A549 treated with Hydrocortisone at 1 μM for 4 hours (cell line): ENCODE measurements around the gene CDH22. TPM values are rescaled to one million over a fixed set of nuclear protein-coding genes. Genes with fewer than 3 reads are reported as not detected.

ENCODE experiments used
- total RNA-seq: library from RNA; stranded (reverse); fragments of 200-300 nt; extraction: Qiagen RNA extraction; gene quantifications from 5 replicates; pipeline ENCODE4 v1.2.3, GENCODE V29; 2022

The CDH22 gene, protein sequence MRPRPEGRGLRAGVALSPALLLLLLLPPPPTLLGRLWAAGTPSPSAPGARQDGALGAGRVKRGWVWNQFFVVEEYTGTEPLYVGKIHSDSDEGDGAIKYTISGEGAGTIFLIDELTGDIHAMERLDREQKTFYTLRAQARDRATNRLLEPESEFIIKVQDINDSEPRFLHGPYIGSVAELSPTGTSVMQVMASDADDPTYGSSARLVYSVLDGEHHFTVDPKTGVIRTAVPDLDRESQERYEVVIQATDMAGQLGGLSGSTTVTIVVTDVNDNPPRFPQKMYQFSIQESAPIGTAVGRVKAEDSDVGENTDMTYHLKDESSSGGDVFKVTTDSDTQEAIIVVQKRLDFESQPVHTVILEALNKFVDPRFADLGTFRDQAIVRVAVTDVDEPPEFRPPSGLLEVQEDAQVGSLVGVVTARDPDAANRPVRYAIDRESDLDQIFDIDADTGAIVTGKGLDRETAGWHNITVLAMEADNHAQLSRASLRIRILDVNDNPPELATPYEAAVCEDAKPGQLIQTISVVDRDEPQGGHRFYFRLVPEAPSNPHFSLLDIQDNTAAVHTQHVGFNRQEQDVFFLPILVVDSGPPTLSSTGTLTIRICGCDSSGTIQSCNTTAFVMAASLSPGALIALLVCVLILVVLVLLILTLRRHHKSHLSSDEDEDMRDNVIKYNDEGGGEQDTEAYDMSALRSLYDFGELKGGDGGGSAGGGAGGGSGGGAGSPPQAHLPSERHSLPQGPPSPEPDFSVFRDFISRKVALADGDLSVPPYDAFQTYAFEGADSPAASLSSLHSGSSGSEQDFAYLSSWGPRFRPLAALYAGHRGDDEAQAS
- 0.02 to 0.05 TPM (median 0.03 TPM) in 4 of 5 replicates, not detected in the other for total RNA-seq

DNA sequence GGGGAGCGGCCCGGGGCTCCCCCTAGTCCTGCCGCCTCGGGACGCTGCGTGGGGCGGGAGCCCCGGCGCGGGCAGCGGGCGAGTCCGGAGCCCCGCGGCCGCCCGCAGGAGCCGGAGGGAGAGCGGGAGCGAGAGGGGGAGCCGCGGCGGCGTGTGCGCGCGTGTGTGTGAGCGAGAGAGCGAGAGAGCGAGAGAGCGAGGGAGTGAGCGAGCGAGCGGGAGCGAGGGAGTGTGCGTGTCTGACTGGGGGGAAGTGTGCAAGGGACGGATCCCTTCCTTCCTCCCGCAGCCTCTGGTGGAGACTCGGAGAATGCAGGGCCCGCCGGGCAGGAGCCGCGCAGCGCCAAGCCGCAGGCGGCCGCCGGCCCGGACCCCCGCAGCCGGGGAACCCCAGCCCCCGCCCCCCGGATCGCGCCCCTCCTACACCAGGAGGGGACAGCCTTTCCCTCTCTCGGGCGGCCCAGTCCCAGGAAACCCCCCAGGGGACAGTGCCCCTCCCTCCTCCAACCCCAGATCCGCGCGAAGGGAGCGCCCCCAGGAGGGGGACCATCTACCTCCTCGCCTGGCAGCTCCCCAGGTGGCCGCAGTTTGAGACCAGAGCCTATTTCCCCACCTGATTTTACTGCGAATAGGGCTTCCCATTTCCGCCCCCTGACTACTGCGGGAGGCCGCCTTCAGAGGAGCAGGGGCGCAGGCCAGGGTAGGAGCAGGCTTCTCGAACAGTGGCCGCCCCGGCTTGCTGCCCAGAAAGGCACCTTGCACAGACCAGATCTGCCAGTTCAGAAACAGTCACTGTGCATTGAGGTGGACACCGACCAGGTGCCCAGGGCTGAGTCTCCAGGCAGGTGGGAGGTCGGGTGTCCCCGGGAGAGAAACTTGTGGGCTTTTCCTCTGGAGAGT, at the start of gene CDH22:
Gene CDH22 (minus strand): TSS at position 241 of the 900 bp plus-strand sequence. CDS start 57,204 bp downstream, outside the sequence.

Other genes starting within 250 kb of the CDH22 start
- gene NCOA5, start 218.5 kb downstream of the CDH22 start, total RNA-seq: 19.8 to 24.0 TPM (median 21.2 TPM) in 5 replicates
- gene CD40, start 190.2 kb downstream of the CDH22 start, total RNA-seq: 3.1 to 5.1 TPM (median 4.1 TPM) in 5 replicates
- 18.1 to 25.7 TPM (median 20.6 TPM) in 5 replicates for gene ELMO2, start 98.1 kb upstream of the CDH22 start, total RNA-seq
- not detected in 5 replicates for gene ZNF334, start 205.1 kb upstream of the CDH22 start, total RNA-seq
- not detected in 5 replicates for gene OCSTAMP, start 242.2 kb upstream of the CDH22 start, total RNA-seq